GM13977 (cell line): ENCODE measurements around the gene CXCL10.

ENCODE experiments used
- DNase-seq: peaks from one replicate; pipeline ENCODE4 v3.0.0; 2012; ENCODE audit warnings: low spot score
- CTCF ChIP-seq: IDR thresholded peaks from 2 replicates; pipeline ENCODE4 v1.5.1; 2012; ENCODE audit warnings: mild to moderate bottlenecking, control low read depth; ENCODE audit not compliant: insufficient read depth; ENCODE audit errors: extremely low read depth, missing control alignments
- in situ Hi-C: fragments of 300-500 bp; cut with MboI; formaldehyde crosslinking; loops from one replicate; pipeline ENCODE4 v1.12.0; 2022; ENCODE audit warnings: low sequenced_read_pairs, low pct_unique_long_range_greater_than_20kb, mixed read lengths, inconsistent platforms; ENCODE audit not compliant: unreplicated experiment

CXCL10 gene

GRCh38 chr4:75976177-75976576 is 47.1 kb downstream of the CXCL10 start:
- TF ChIP-seq CTCF: no peak
- no peak for DNase-seq
- in situ Hi-C loops: no loop called here

DNA sequence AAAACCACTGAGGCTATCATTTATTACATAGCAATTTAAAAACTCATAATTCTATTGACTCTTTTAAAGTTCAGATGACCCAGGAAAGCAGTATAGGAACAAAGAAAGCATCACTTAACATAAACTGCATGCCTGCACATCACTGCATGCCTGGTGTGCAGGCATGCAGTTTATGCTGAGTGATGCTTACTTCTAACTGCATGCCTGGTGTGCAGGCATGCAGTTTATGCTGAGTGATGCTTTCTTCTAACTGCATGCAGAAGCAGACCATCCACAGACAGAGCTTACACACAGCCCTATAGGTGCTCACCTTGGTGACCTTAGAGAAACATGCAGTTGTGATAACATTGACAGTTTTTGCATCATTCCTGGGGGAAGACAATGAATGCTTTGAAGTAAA is 49.5 kb downstream of the CXCL10 start:
- no peak for TF ChIP-seq CTCF
- DNase-seq: no peak
- in situ Hi-C loops: no loop called here
